Esophagus muscularis mucosa (tissue), 2 donors: ENCODE data around the gene L3MBTL1.

ENCODE experiments used
- EP300 ChIP-seq: sonication (generic); formaldehyde crosslinking; IDR thresholded peaks from one replicate; pipeline ENCODE4 v1.6.1; 2017; ENCODE audit warnings: antibody characterized with exemption
- POLR2A ChIP-seq: fragments of 450-650 bp; IDR thresholded peaks from one replicate; pipeline ENCODE4 v1.6.1; 2017; ENCODE audit warnings: antibody characterized with exemption, moderate library complexity, mild to moderate bottlenecking, low read depth

DNA sequence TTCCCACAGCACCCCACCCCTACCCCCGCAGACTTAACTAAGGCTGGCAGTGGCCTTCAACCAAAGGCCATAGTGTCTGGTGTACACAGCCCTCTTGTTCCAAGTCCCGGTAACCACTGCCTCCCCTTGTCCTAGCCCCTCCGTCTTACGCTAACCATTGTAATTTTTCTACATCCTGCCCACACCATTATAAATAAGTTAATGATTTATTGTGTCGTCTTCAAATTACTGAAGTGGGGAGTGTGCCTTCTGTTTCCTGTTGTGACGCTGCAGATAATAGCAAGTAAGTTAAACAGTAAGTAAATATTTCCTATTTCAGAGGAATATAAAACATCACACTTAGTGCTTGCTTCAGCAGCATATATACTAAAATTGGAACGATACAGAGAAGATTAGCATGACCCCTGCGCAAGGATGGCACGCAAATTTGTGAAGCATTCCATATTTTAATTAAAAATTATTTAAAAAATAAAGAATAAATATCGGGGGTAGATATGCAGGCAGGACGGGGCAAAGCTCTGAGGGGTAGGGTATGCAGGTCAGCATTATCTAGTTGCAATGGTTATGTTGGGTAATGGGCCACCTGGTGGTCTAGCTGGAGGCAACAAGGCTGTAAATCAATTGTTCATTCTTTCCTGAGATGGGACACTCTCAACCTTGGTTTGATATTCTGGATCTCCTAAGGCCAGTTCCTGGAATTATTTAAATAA is 34.7 kb upstream of the L3MBTL1 start:
- TF ChIP-seq EP300 (no peak), POLR2A (no peak)
